ENCODE measurements around the gene ELK4. TPM values are rescaled to one million over a fixed set of nuclear protein-coding genes. Genes with fewer than 3 reads are reported as not detected.

ELK4 gene
- total RNA-seq, 1 donor from 2014 or later: 36.6 TPM

GRCh38 chr1:205676002-205676401 is 44.2 kb upstream of the ELK4 start:
- H3K4me1 Mint-ChIP-seq: peaks cover 76% of the 10 kb centered on the region
- H3K27ac Mint-ChIP-seq: no peak overlapping the region

DNA sequence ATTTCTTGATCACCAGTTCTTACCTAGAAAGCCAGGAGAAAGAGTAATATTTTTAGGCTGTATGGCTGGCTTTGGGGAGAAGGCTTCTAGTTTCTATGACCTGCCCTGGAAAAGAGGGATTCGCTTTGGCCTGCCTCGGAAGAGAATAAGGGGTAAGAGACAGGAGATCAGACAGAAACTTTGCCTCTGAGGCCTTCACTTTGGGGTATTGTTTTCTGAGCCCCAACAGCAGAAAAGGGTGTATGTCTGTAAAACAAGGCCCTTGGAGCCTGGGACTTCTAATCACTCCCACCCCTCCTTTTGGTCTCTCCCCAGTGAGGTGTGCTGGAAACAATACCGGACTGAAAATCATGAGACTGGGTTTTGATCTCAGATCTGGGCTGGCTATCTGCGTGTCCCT is 43.4 kb upstream of the ELK4 start:
- peaks cover 50% of the 10 kb centered on the region for H3F3A ChIP-seq (ENCODE audit: low read depth)
- H3K27ac ChIP-seq: no peak overlapping the region
- Mint-ChIP-seq H3K27ac (no peak overlapping the region), H3K27me3 (ENCODE audit: insufficient read depth, low read depth) (peaks cover 7% of the 10 kb centered on the region), H3K9me3 (no peaks in the 10 kb centered on the region), H3K4me1 (peaks cover 79% of the 10 kb centered on the region), H3K36me3 (no peaks in the 10 kb centered on the region), H3K4me3 (no peak overlapping the region)
- H3K4me2 ChIP-seq: no peak overlapping the region
- no peaks in the 10 kb centered on the region for H3K9me3 ChIP-seq (ENCODE audit: low read depth)
- DNase-seq (ENCODE audit: low spot score): no peak
- peaks cover 10% of the 10 kb centered on the region for H3K27me3 ChIP-seq
- H3K36me3 ChIP-seq: no peaks in the 10 kb centered on the region
- no peak overlapping the region for H2AFZ ChIP-seq (replicated peaks)
- H3K4me3 ChIP-seq: no peak overlapping the region
- peaks cover 41% of the 10 kb centered on the region for H4K20me1 ChIP-seq (ENCODE audit: low read depth)
- peaks cover 38% of the 10 kb centered on the region for H3K4me1 ChIP-seq
- no peak for TF ChIP-seq EZH2phosphoT487 (IDR thresholded peaks at IDR 0.05)
- H3K9ac ChIP-seq: no peak overlapping the region
- H3K79me2 ChIP-seq (ENCODE audit: low read depth): peaks cover 33% of the 10 kb centered on the region

More at GRCh38 chr1:205676002-205676401, 44.2 kb upstream of the ELK4 start:
- Histone ChIP-seq H3K4me2 (no peak overlapping the region), H3K9me3 (ENCODE audit: low read depth) (no peaks in the 10 kb centered on the region), H4K20me1 (ENCODE audit: low read depth) (peaks cover 40% of the 10 kb centered on the region), H3K27ac (no peak overlapping the region), H3K4me1 (peaks cover 41% of the 10 kb centered on the region), H3K4me3 (no peak overlapping the region), H3K79me2 (ENCODE audit: low read depth) (peaks cover 33% of the 10 kb centered on the region), H3F3A (ENCODE audit: low read depth) (peaks cover 49% of the 10 kb centered on the region), H3K27me3 (peaks cover 15% of the 10 kb centered on the region), H3K9ac (no peak overlapping the region), H2AFZ (replicated peaks) (no peak overlapping the region), H3K36me3 (no peaks in the 10 kb centered on the region)
- H3K9me3 Mint-ChIP-seq: no peaks in the 10 kb centered on the region
- no peak overlapping the region for H3K4me3 Mint-ChIP-seq
- peaks cover 7% of the 10 kb centered on the region for H3K27me3 Mint-ChIP-seq (ENCODE audit: insufficient read depth, low read depth)
- DNase-seq (ENCODE audit: low spot score): no peak
- no peaks in the 10 kb centered on the region for H3K36me3 Mint-ChIP-seq
- TF ChIP-seq EZH2 (IDR thresholded peaks at IDR 0.05) (no peak), EZH2phosphoT487 (IDR thresholded peaks at IDR 0.05) (no peak), CTCF (IDR thresholded peaks at IDR 0.05) (no peak)

- Mint-ChIP-seq H3K4me1 (peaks cover 86% of the 10 kb centered on the region), H3K9me3 (no peaks in the 10 kb centered on the region), H3K36me3 (no peaks in the 10 kb centered on the region), H3K27ac (no peak overlapping the region), H3K27me3 (ENCODE audit: insufficient read depth, low read depth) (peaks cover 3% of the 10 kb centered on the region), H3K4me3 (no peak overlapping the region)
- Histone ChIP-seq H3K9ac (no peak overlapping the region), H3K9me3 (ENCODE audit: low read depth) (no peaks in the 10 kb centered on the region), H3K79me2 (ENCODE audit: low read depth) (peaks cover 33% of the 10 kb centered on the region), H3K4me1 (peaks cover 45% of the 10 kb centered on the region), H2AFZ (replicated peaks) (no peak overlapping the region), H3K4me3 (no peak overlapping the region), H3F3A (ENCODE audit: low read depth) (peaks cover 59% of the 10 kb centered on the region), H3K27ac (no peak overlapping the region), H3K36me3 (no peaks in the 10 kb centered on the region), H3K4me2 (peak overlapping the region; percentile 70), H3K27me3 (no peaks in the 10 kb centered on the region), H4K20me1 (ENCODE audit: low read depth) (peaks cover 26% of the 10 kb centered on the region)
- TF ChIP-seq EZH2 (IDR thresholded peaks at IDR 0.05) (no peak), CTCF (IDR thresholded peaks at IDR 0.05) (no peak), EZH2phosphoT487 (IDR thresholded peaks at IDR 0.05) (no peak)
- no peak for DNase-seq (ENCODE audit: low spot score)
Measured at GRCh38 chr1:205672970-205673369, 41.2 kb upstream of the ELK4 start.

DNA sequence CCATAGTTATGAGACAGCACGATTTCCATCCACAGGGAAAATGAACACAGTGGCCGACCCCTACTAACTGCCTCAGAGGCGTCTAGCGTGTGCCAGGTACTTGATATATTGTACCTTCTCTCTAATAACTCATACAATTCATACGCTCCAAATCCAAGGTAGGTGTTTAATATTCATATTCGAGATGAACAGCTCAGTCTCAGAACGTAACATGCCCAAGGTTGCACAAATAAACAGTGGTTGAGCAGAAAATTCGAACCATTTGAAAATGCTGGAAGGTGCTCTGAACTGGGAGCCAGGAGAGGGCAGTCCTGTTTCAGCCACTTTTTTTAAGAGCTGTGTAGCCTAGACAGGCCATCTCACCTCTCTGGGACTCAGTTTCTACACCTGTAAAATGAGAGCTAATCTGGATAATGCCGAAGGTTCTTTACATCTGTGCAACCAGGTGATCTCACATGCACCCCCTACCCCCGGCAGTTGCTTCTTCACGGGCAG is 40.6 kb upstream of the ELK4 start:
- TF ChIP-seq EZH2phosphoT487 (IDR thresholded peaks at IDR 0.05): no peak
- TF ChIP-seq EZH2 (IDR thresholded peaks at IDR 0.05): no peak
- TF ChIP-seq CTCF (IDR thresholded peaks at IDR 0.05): no peak
- H3K27me3 Mint-ChIP-seq (ENCODE audit: insufficient read depth, low read depth): peaks cover 7% of the 10 kb centered on the region
- Histone ChIP-seq H3K4me1 (peaks cover 49% of the 10 kb centered on the region), H3K27me3 (no peaks in the 10 kb centered on the region), H3K36me3 (no peaks in the 10 kb centered on the region), H3K9me3 (ENCODE audit: low read depth) (no peaks in the 10 kb centered on the region), H3K4me2 (peak overlapping the region; percentile 70), H3K4me3 (peak overlapping the region; percentile 11), H3K27ac (no peak overlapping the region), H3F3A (ENCODE audit: low read depth) (peaks cover 58% of the 10 kb centered on the region), H3K79me2 (ENCODE audit: low read depth) (peaks cover 33% of the 10 kb centered on the region), H4K20me1 (ENCODE audit: low read depth) (peaks cover 22% of the 10 kb centered on the region), H3K9ac (no peak overlapping the region), H2AFZ (replicated peaks) (no peak overlapping the region)
- H3K4me3 Mint-ChIP-seq: peak overlapping the region; percentile 57
- H3K9me3 Mint-ChIP-seq: no peaks in the 10 kb centered on the region
- H3K4me1 Mint-ChIP-seq: peaks cover 89% of the 10 kb centered on the region
- DNase-seq (ENCODE audit: low spot score): peak; percentile 5
- peak overlapping the region; percentile 96 for H3K27ac Mint-ChIP-seq
- no peaks in the 10 kb centered on the region for H3K36me3 Mint-ChIP-seq
